Measurements from ENCODE around the gene MED31. TPM values are rescaled to one million over a fixed set of nuclear protein-coding genes. Genes with fewer than 3 reads are reported as not detected.

MED31 gene
- total and polyA plus RNA-seq, 2 donors (not counting 3 experiments of a cell fraction or from before 2014, with no cell fraction given): 13.7 to 29.4 TPM

DNA sequence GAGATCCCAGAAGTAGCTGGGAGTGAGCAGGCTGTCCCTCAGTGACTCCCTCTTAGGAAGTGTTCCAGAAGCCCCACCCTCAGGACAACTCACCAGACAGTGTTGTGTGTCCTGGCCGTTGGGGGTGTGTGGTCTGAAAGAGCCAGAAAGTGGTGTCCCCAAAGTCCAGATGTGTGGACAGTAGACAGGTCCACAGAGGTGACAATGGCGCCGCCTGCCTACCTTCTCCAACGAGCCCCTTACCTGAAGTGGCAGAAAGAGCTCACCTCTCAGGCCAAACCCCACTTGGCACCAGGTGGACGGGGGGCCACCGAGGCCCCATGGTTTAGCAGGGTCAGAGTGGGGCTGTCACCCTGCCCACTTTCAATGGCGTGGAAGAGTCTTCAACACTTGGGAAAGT lies 20.0 kb upstream of the MED31 start:
- peaks cover 0 to 2% of the 10 kb centered on the region in 2 experiments for H3K27me3 ChIP-seq (ENCODE audit: control insufficient read depth in 2 of 2, insufficient read depth in 2 of 2, low read length in 2 of 2)
- no peak overlapping the region for H3K4me3 ChIP-seq (replicated peaks in 1 of 3; ENCODE audit: insufficient read depth in 1 of 3, low read depth in 1 of 3, low read length in 3 of 3)
- H3K79me2 ChIP-seq (ENCODE audit: control insufficient read depth, insufficient read depth, low read length): no peaks in the 10 kb centered on the region
- FAIRE-seq (no peak), DNase-seq (ENCODE audit: low read depth, low spot score) (no peak)
- no peaks in the 10 kb centered on the region for H3K9me1 ChIP-seq (replicated peaks; ENCODE audit: control insufficient read depth, extremely low read depth, insufficient read depth, low read length)
- H3K9me3 ChIP-seq (replicated peaks; ENCODE audit: control insufficient read depth, insufficient read depth, low read length): no peaks in the 10 kb centered on the region
- intact Hi-C loops (cut with micrococcal nuclease): no loop called here
- no peak overlapping the region for H3K9ac ChIP-seq (replicated peaks; ENCODE audit: extremely low read depth, insufficient read depth, low read length)
- no peaks in the 10 kb centered on the region for H3K4me1 ChIP-seq (ENCODE audit: control insufficient read depth, extremely low read depth, insufficient read depth, low read length)
- H3K36me3 ChIP-seq (ENCODE audit: control insufficient read depth in 2 of 2, extremely low read depth in 1 of 2, insufficient read depth in 2 of 2, low read length in 2 of 2): no peaks in the 10 kb centered on the region
- no peak overlapping the region for H2AFZ ChIP-seq (ENCODE audit: low read depth, low read length)
- H4K20me1 ChIP-seq (replicated peaks; ENCODE audit: control insufficient read depth, extremely low read depth, insufficient read depth, low read length): no peaks in the 10 kb centered on the region
- no peak overlapping the region for H3K27ac ChIP-seq (ENCODE audit: insufficient read depth, low read depth, low read length)
- TF ChIP-seq EZH2 (IDR thresholded peaks at IDR 0.05; ENCODE audit: borderline replicate concordance, low read depth, low read length, severe bottlenecking) (no peak), MAX (IDR thresholded peaks at IDR 0.05; ENCODE audit: insufficient read depth, insufficient read length) (no peak), MYC (IDR thresholded peaks at IDR 0.05; ENCODE audit: low read depth, low read length) (no peak), POLR2A (IDR thresholded peaks at IDR 0.05; ENCODE audit: low read depth, low read length) (no peak), POLR2AphosphoS5 (IDR thresholded peaks at IDR 0.05; ENCODE audit: insufficient read depth, low read depth, low read length) (no peak), GATA2 (IDR thresholded peaks at IDR 0.05; ENCODE audit: insufficient read depth, insufficient read length, low read depth, low read length) (no peak), CTCF (IDR thresholded peaks at IDR 0.05; ENCODE audit: extremely low read depth in 1 of 2, insufficient read depth in 1 of 2, low read depth in 1 of 2, low read length in 2 of 2) (no peak), FOS (IDR thresholded peaks at IDR 0.05; ENCODE audit: borderline replicate concordance, insufficient read depth, low read length) (no peak), JUN (IDR thresholded peaks at IDR 0.05; ENCODE audit: borderline replicate concordance, insufficient read depth, insufficient read length, low read depth) (no peak)
- no TSS peak for BruUV-seq (replicated peaks)
- CTCF ChIA-PET: interaction anchor here (0.6 to 3.3 kb wide), 2 partner anchors 239 to 333 kb away, joined by 3 to 9 read pairs; no protein-coding TSS in a partner anchor
- H3K4me2 ChIP-seq (ENCODE audit: insufficient read depth, low read length): no peak overlapping the region
- POLR2A ChIA-PET: no interaction called here
- dilution Hi-C loops (cut with MboI; ENCODE audit: extremely low pct_ligation_motif_present, low sequenced_read_pairs): no loop called here

All from endothelial cell of umbilical vein (primary cell).